ENCODE measurements around the gene PLA2G2A.
"Not testable (repeated sequence)": the region's sequence is repeated elsewhere in the genome, so short reads cannot be mapped to it uniquely, and the experiment has no call there.

The PLA2G2A gene, protein sequence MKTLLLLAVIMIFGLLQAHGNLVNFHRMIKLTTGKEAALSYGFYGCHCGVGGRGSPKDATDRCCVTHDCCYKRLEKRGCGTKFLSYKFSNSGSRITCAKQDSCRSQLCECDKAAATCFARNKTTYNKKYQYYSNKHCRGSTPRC

GRCh38 chr1:19979494-19979977 is at the start of gene PLA2G2A:
Gene PLA2G2A, minus strand, starts transcription at chr1:19979618. Its CDS starts 845 bp downstream, at chr1:19978773.
- DNase-seq, result no peak

GRCh38 chr1:20028726-20029125 is 49.3 kb upstream of the PLA2G2A start:
- no peak for DNase-seq

- DNase-seq, result no peak
Measured at GRCh38 chr1:20028125-20028524, 48.7 kb upstream of the PLA2G2A start.

GRCh38 chr1:20017741-20018140 is 38.3 kb upstream of the PLA2G2A start:
- no peak for DNase-seq

- DNase-seq, result no peak
Measured at GRCh38 chr1:20014153-20014552, 34.7 kb upstream of the PLA2G2A start.

- no peak for DNase-seq
Measured at GRCh38 chr1:20010016-20010415, 30.6 kb upstream of the PLA2G2A start.

DNA sequence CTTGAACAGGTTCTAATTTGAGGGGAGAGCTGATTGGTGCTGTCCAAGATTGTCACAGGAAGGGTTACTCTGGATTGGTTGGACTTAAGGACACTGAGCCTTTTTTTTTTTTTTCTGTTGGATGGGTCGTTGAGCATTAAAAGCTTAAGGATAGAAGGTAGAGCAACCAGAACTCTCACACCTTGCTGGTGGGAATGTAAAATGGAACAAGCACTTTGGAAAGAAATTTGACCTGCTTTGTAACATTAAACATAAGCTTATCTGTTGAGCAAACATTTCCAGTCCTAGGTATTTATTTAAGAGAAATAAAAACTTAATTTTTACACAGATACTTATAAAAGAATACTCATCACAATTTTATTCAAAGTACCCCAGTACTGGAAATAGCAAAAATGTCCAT is 29.8 kb upstream of the PLA2G2A start:
- no peak for DNase-seq

GRCh38 chr1:20008391-20008841 is 29.0 kb upstream of the PLA2G2A start:
- DNase-seq, result no peak

DNA sequence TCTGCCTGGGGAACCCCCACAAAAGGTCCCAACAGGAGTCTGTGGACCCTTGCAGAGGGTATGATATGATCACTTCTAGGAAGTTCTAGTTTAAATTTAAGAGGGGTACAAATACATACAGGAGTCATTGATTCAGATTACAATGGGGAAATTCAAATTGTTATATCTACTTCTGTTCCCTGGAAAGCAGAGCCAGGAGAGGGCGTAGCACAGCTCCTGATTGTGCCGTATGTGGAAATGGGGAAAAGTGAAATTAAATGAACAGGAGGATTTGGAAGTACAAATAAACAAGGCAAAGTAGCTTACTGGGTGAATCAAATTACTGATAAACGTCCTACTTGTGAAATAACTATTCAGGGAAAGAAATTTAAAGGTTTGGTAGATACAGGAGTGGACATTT is 19.4 kb upstream of the PLA2G2A start:
- not testable (repeated sequence) for DNase-seq

DNA sequence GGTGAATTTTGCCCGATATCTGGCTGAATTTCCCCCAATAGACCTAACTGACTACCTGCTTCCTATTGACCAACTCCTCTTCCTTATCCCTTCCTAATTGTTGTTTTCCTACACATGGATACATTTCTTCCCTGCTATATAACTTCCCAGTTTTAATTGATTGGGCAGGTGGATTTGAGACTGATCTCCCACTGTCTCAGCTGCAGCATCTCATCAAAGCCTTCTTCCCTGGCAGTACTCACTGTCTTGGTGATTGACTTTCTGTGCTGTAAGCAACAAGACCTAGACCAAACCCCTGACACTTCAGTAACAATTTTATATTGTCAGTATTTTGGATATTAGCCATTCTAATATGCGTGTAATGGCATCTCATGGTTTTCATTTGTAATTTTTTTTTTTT is 11.3 kb upstream of the PLA2G2A start:
- no peak for DNase-seq

DNA sequence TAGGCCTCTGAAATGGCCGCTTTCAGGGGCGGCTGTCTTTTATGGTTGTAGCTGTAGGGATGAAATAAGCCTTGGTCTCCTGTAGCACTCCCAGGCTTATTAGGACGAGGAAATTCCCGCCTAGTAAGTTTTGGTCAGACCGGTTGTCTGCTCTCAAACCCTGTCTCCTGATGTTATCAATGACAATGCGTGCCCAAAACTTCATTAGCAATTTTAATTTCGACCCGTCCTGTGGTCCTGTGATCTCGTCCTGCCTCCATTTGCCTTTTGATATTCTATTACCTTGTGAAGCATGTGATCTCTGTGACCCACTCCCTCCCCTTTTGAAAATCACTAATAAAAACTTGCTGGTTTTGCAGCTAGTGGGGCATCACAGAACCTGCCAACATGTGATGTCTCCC is 10.8 kb upstream of the PLA2G2A start:
- DNase-seq, result not testable (repeated sequence)

- DNase-seq, result no peak
Measured at GRCh38 chr1:19988267-19989006, 9.0 kb upstream of the PLA2G2A start.

DNA sequence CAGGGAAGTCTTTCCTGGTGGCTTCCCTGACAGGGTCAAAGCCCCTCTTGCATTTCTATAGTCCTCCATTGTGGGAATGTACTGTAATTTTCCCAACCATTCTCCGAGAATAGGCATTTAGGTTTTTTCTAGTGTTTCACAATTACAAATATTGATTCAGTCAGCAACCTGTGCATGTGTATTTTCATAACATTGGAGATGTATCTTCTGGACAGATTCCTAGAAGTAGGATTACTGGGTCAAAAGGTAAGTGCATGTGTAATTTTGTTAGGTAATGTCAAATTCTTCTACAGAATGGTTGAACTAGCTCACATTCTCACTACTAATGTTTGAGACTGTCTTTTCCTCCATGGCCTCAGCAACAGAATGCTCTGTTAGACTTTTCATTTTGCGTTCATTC is 8.3 kb upstream of the PLA2G2A start:
- no peak for DNase-seq

DNA sequence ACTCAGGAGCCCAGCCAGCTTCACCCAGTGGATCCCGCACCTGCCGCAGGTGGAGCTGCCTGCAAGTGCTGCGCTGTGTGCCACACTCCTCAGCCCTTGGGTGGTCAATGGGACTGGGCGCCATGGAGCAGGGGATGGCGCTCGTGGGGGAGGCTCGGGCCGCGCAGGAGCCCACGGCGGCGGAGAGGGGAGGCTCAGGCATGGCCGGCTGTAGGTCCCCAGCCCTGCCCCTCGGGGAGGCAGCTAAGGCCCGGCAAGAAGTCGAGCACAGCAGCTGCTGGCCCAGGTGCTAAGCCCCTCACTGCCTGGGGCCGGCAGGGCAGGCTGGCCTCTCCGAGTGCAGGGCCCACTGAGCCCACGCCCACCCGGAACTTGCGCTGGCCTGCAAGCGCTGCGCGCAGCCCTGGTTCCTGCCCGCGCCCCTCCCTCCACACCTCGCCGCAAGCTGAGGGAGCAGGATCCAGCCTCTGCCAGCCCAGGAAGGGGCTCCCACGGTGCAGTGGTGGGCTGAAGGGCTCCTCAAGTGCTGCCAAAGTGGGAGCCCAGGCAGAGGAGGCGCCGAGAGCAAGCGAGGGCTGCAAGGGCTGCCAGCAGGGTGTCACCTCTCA is 5.1 kb upstream of the PLA2G2A start:
- not testable (repeated sequence) for DNase-seq

GRCh38 chr1:19981507-19982312 is 2.3 kb upstream of the PLA2G2A start:
- no peak for DNase-seq

DNA sequence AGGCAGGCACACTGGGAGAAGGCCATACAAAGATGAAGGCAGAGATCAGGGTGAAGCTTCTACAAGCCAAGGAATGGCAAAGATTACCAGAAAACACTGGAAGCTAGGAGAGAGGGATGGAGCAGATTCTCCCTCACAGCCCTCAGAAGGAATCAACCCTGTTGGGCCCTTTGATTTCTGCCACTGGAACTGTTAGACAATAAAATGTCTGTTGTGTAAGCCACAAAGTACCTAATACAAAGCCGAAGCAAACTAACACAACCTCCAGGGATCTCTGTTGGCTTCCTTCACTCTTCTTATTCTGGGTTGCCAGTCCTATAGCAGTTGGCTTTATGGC is 1.7 kb upstream of the PLA2G2A start:
- no peak for DNase-seq

- no peak for DNase-seq
Measured at GRCh38 chr1:19980314-19980713, 896 bp upstream of the PLA2G2A start.

- no peak for DNase-seq
Measured at GRCh38 chr1:19978143-19978542, 1.3 kb downstream of the PLA2G2A start.

- DNase-seq, result no peak
Measured at GRCh38 chr1:19976317-19977003, 3.0 kb downstream of the PLA2G2A start.

GRCh38 chr1:19975423-19976193 is 3.8 kb downstream of the PLA2G2A start:
- no peak for DNase-seq

GRCh38 chr1:19974822-19975416 is 4.5 kb downstream of the PLA2G2A start:
- DNase-seq, result no peak

- no peak for DNase-seq
Measured at GRCh38 chr1:19973616-19974015, 5.8 kb downstream of the PLA2G2A start.
